Measurements from ENCODE around the gene CLIC3.

CLIC3 gene

DNA sequence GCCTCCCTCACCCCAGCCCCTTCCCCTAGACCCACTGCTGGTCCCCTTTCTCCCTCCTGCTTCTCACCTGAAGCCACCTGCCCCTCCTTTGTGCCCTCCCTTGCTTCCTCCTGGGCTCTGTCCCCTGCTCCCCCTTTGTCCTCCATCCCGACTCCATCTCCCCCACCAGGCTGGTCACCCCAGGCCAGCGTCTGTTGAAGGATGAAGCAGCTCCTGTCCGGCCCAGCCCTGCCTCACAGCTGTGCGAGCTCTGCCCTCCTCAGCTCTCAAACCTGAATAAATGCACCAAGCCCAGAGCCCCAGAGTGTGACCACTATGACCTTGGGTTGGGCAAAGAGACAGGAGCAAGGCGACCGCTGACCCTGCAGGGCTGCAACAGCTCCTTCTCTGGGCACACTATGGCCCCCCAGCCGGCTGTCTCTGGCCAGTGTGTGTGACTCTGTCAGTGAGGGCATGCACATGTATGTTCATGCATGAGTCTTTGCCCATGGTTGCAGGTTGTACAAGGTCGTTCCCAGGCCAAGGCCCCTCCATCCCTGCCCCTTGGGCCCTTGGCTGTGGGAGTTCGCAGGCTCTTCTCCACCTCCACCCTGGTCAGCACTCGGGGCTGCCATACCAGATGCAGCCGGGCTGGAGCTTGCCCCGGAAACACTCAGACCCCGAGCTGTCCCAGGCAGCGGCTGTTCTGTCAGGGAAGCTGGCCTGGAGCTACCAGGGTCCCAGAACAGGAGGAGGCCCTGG lies 41.0 kb downstream of the CLIC3 start:
- Histone ChIP-seq H3K79me2 (ENCODE audit: insufficient read depth, low read length) (no peaks in the 10 kb centered on the region), H3K9me2 (replicated peaks; ENCODE audit: insufficient read depth, low read length) (no peaks in the 10 kb centered on the region), H3F3A (ENCODE audit: insufficient read depth) (no peaks in the 10 kb centered on the region), H3K9me3 (ENCODE audit: insufficient read depth, low read length) (no peaks in the 10 kb centered on the region), H3K27ac (ENCODE audit: low read depth, low read length) (no peak overlapping the region), H3K27me3 (ENCODE audit: low read length) (no peaks in the 10 kb centered on the region), H3K4me3 (ENCODE audit: insufficient read depth, low read length, poor library complexity, severe bottlenecking) (no peak overlapping the region), H3K9ac (ENCODE audit: low read length) (no peak overlapping the region), H3K4me2 (ENCODE audit: low read depth, low read length, poor library complexity, severe bottlenecking) (no peak overlapping the region), H4K20me1 (ENCODE audit: low read depth, low read length) (no peaks in the 10 kb centered on the region), H3K36me3 (ENCODE audit: low read length) (no peaks in the 10 kb centered on the region), H2AFZ (ENCODE audit: low read depth, low read length, severe bottlenecking) (no peak overlapping the region)
- no peak for TF ChIP-seq EZH2phosphoT487 (conservative IDR thresholded peaks at IDR 0.05; ENCODE audit: low read length)
- TF ChIP-seq, protein P1, sequence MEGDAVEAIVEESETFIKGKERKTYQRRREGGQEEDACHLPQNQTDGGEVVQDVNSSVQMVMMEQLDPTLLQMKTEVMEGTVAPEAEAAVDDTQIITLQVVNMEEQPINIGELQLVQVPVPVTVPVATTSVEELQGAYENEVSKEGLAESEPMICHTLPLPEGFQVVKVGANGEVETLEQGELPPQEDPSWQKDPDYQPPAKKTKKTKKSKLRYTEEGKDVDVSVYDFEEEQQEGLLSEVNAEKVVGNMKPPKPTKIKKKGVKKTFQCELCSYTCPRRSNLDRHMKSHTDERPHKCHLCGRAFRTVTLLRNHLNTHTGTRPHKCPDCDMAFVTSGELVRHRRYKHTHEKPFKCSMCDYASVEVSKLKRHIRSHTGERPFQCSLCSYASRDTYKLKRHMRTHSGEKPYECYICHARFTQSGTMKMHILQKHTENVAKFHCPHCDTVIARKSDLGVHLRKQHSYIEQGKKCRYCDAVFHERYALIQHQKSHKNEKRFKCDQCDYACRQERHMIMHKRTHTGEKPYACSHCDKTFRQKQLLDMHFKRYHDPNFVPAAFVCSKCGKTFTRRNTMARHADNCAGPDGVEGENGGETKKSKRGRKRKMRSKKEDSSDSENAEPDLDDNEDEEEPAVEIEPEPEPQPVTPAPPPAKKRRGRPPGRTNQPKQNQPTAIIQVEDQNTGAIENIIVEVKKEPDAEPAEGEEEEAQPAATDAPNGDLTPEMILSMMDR (IDR thresholded peaks at IDR 0.05; ENCODE audit: insufficient read depth, low read length, poor library complexity, severe bottlenecking): no peak

DNA sequence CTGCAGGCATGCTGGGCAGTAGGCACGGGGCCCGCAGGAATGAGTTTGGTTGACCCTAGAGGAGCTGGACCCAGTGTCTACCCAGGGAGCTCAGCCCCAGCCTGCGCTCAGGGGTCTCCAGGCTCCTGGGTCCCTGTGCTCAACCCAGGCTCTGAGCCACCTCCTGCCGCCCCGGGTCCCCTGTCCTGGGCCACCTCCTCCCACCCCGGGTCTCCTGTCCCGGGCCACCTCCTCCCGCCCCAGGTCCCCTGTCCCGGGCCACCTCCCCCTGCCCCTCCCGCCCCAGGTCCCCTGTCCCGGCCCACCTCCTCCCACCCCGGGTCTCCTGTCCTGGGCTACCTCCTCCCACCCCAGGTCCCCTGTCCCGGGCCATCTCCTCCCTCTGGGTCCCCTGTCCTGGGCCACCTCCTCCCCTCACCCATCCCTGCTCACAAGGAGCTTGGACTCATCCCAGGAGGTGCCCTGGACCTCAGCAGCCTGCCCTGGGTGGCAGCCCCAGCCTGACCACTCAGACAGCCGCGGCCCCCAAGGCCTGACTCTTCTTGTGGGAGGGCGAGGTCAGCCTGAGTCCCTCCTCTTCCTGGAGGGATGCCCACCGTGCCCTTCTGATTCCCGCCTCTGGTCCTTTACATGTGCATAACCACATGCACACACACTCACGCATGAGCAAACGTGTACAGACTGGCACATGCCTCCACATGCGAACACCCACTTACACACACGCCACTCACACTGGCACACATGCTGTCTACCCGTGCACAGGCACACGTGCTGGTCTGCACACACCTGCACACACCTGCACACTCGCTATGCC lies 41.9 kb downstream of the CLIC3 start:
- Histone ChIP-seq H3K9ac (ENCODE audit: low read length) (no peak overlapping the region), H3K36me3 (ENCODE audit: low read length) (no peaks in the 10 kb centered on the region), H3F3A (ENCODE audit: insufficient read depth) (no peaks in the 10 kb centered on the region), H2AFZ (ENCODE audit: low read depth, low read length, severe bottlenecking) (no peak overlapping the region), H4K20me1 (ENCODE audit: low read depth, low read length) (no peaks in the 10 kb centered on the region), H3K79me2 (ENCODE audit: insufficient read depth, low read length) (no peaks in the 10 kb centered on the region), H3K4me2 (ENCODE audit: low read depth, low read length, poor library complexity, severe bottlenecking) (no peak overlapping the region), H3K4me3 (ENCODE audit: insufficient read depth, low read length, poor library complexity, severe bottlenecking) (no peak overlapping the region), H3K9me2 (replicated peaks; ENCODE audit: insufficient read depth, low read length) (no peaks in the 10 kb centered on the region), H3K27me3 (ENCODE audit: low read length) (no peaks in the 10 kb centered on the region), H3K27ac (ENCODE audit: low read depth, low read length) (no peak overlapping the region), H3K9me3 (ENCODE audit: insufficient read depth, low read length) (no peaks in the 10 kb centered on the region)
- no peak for TF ChIP-seq EZH2phosphoT487 (conservative IDR thresholded peaks at IDR 0.05; ENCODE audit: low read length)
- TF ChIP-seq, protein P1 (IDR thresholded peaks at IDR 0.05; ENCODE audit: insufficient read depth, low read length, poor library complexity, severe bottlenecking): no peak

DNA sequence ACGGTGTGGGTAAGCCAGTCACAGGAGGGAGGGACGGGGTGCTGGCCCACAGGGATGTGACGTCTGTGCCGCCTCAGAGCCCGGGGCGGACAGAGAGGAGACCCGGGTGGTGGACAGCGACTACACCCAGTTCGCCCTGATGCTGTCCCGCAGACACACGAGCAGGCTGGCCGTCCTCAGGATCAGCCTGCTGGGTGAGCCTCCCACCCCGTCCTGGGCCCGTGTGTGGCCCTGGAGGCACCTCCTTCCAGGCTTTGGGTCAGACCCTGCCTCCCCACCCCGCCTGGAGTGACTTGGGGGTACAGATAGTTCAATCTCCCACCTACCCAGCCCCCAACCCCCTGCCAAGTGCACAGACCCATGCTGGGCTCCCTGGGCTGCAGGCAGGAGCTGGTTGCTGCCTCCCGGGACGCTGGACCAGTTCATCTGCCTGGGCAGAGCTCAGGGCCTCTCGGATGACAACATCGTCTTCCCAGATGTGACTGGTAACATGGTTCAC lies 42.5 kb downstream of the CLIC3 start:
- H2AFZ ChIP-seq (ENCODE audit: low read depth, low read length, severe bottlenecking): no peak overlapping the region
- H3K9me3 ChIP-seq (ENCODE audit: insufficient read depth, low read length): no peaks in the 10 kb centered on the region
- no peaks in the 10 kb centered on the region for H3F3A ChIP-seq (ENCODE audit: insufficient read depth)
- H3K79me2 ChIP-seq (ENCODE audit: insufficient read depth, low read length): no peaks in the 10 kb centered on the region
- no peaks in the 10 kb centered on the region for H3K27me3 ChIP-seq (ENCODE audit: low read length)
- TF ChIP-seq, protein P1 (IDR thresholded peaks at IDR 0.05; ENCODE audit: insufficient read depth, low read length, poor library complexity, severe bottlenecking): no peak
- no peak for TF ChIP-seq EZH2phosphoT487 (conservative IDR thresholded peaks at IDR 0.05; ENCODE audit: low read length)
- H3K4me3 ChIP-seq (ENCODE audit: insufficient read depth, low read length, poor library complexity, severe bottlenecking): no peak overlapping the region
- no peak overlapping the region for H3K27ac ChIP-seq (ENCODE audit: low read depth, low read length)
- H3K9me2 ChIP-seq (replicated peaks; ENCODE audit: insufficient read depth, low read length): no peaks in the 10 kb centered on the region
- no peaks in the 10 kb centered on the region for H4K20me1 ChIP-seq (ENCODE audit: low read depth, low read length)
- no peak overlapping the region for H3K9ac ChIP-seq (ENCODE audit: low read length)
- H3K36me3 ChIP-seq (ENCODE audit: low read length): no peaks in the 10 kb centered on the region
- H3K4me2 ChIP-seq (ENCODE audit: low read depth, low read length, poor library complexity, severe bottlenecking): no peak overlapping the region

Measured in SU-DHL-6 (cell line).